AG04449 (cell line): ENCODE data around the gene TYMS.
A peak's percentile ranks its signal among the peaks of the same experiment; 100 is the strongest.

Source experiments
- CTCF ChIA-PET: fragments of 350-600 bp; formaldehyde crosslinking; extraction: SDS; loops from one replicate; lab custom pipeline; 2021; ENCODE audit warnings: antibody characterized with exemption; lab: Yijun Ruan, JAX
- POLR2A ChIA-PET: fragments of 400-600, 350-600 bp; formaldehyde crosslinking; extraction: SDS; loops from one replicate; lab custom pipeline; 2020; ENCODE audit warnings: antibody characterized with exemption, inconsistent platforms; lab: Yijun Ruan, JAX
- DNase-seq: peaks from one replicate; pipeline ENCODE4 v3.0.0-alpha.2; 2010; ENCODE audit warnings: low read depth, low spot score
- H3K4me3 ChIP-seq: 2 replicates; pipeline ENCODE4 v1.5.1; 2011; ENCODE audit warnings: low read depth, mild to moderate bottlenecking, control low read depth, low read length
- CTCF ChIP-seq: IDR thresholded peaks from one replicate; pipeline ENCODE4 v1.5.1; 2011; ENCODE audit warnings: mild to moderate bottlenecking, moderate library complexity, low read length, control low read depth, inconsistent platforms; ENCODE audit not compliant: insufficient read depth; ENCODE audit errors: missing control alignments

TYMS gene

GRCh38 chr18:706405-706804 is 49.0 kb downstream of the TYMS start:
- ChIA-PET CTCF (interaction anchor here (0.6 to 2.7 kb wide), 2 partner anchors 20 to 124 kb away, joined by 3 to 10 read pairs; no protein-coding TSS in a partner anchor), POLR2A (no interaction called here)
- TF ChIP-seq CTCF, result no peak
- H3K4me3 ChIP-seq, result no peak overlapping the region
- DNase-seq, result no peak

- ChIA-PET POLR2A (no interaction called here), CTCF (interaction anchor here (0.9 to 2.7 kb wide), 2 partner anchors 84 to 122 kb away, joined by 4 to 10 read pairs; no protein-coding TSS in a partner anchor)
- no peak for DNase-seq
- no peak for TF ChIP-seq CTCF
- H3K4me3 ChIP-seq, result no peak overlapping the region
Measured at GRCh38 chr18:708096-708495, 50.6 kb downstream of the TYMS start.

- TF ChIP-seq CTCF, result no peak
- no peak for DNase-seq
- ChIA-PET CTCF (interaction anchor here (1.1 to 2.5 kb wide), 5 partner anchors 8 to 130 kb away, joined by 3 to 8 read pairs (median 4); no protein-coding TSS in a partner anchor), POLR2A (interaction anchor here (0.6 kb wide), 1 partner anchor 374 kb away, joined by 3 read pairs; no protein-coding TSS in a partner anchor)
- H3K4me3 ChIP-seq, result no peak overlapping the region
Measured at GRCh38 chr18:709771-710170, 52.3 kb downstream of the TYMS start.

GRCh38 chr18:710418-711300 is 53.2 kb downstream of the TYMS start:
- ChIA-PET POLR2A (no interaction called here), CTCF (interaction anchor here (1.2 to 2.5 kb wide), 4 partner anchors 7 to 129 kb away, joined by 4 to 8 read pairs (median 4); no protein-coding TSS in a partner anchor)
- H3K4me3 ChIP-seq, result peak overlapping the region; percentile 73
- TF ChIP-seq CTCF, result no peak
- no peak for DNase-seq

- peak overlapping the region; percentile 73 for H3K4me3 ChIP-seq
- DNase-seq, result no peak
- ChIA-PET POLR2A (no interaction called here), CTCF (interaction anchor here (1.5 to 2.5 kb wide), 3 partner anchors 29 to 128 kb away, joined by 4 to 8 read pairs (median 5); no protein-coding TSS in a partner anchor)
- no peak for TF ChIP-seq CTCF
Measured at GRCh38 chr18:711310-711656, 53.8 kb downstream of the TYMS start.
